ENCODE data around the gene LPCAT2.

Gene LPCAT2

DNA sequence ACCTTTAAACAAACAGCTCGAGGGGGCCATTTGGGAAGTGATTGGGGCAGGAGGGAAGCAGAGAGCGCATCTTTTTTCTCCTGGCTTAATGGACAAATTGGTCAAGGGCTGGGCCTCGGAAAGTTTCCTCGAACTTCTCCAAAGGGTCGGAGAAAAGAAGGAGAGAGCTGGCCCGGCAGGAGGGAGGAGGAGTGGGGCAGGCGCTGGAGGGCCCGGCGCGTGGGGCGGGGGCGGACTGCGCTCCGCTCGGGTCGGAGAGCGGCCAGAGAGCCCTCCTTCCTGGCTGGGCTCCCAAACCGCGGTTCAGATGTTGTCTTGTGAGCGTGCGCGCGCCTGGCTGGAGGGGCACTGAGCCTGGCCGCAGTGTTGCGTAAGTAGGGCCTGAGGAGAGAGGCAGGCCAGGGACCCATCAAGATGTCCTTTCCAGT, 28.6 kb upstream of the LPCAT2 start:
- peak; percentile 64 for DNase-seq

- DNase-seq: no peak
These were observed 27.8 kb upstream of the LPCAT2 start for GRCh38 chr16:55481023-55481422.

GRCh38 chr16:55482056-55482455, 26.8 kb upstream of the LPCAT2 start:
- no peak for DNase-seq

- DNase-seq: no peak
These were observed 21.6 kb upstream of the LPCAT2 start for GRCh38 chr16:55487048-55487803.

- DNase-seq: no peak
These were observed 20.6 kb upstream of the LPCAT2 start for GRCh38 chr16:55488306-55488705.

DNA sequence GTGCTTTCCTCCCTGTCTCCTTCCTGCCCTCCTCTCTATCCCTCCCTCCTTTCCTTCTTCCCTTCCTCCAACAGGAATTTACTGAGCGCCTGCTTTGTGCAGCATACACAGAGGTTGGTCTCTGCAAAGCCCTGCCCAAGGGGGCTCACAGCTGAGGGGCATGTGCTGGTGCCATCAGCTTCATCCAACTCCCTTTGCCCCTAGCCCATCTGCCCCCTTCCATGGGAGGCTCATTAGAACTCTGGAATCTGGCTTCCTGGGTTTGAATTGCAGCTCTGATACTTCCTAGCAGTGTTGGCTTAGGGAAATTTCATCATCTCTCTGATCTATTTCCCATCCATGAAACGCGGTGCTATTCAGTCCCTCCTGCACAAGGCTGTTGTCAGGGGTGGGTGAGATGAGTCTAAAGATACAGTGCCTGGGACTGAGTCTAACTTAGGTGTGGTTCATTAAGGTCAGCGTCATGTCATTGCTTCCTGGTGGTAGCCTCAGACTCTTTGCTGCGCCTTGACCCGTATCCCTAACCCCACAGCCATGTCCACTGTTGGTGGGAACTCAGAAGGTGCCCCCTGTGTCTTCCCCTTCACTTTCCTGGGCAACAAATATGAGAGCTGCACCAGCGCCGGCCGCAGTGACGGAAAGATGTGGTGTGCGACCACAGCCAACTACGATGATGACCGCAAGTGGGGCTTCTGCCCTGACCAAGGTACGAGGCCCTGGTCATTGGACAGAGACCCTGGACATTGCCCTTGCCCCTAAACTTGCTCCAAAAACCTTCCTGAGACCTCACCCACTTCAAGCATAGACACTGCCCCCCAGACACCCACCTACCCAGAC, 19.5 kb upstream of the LPCAT2 start:
- DNase-seq: no peak

DNA sequence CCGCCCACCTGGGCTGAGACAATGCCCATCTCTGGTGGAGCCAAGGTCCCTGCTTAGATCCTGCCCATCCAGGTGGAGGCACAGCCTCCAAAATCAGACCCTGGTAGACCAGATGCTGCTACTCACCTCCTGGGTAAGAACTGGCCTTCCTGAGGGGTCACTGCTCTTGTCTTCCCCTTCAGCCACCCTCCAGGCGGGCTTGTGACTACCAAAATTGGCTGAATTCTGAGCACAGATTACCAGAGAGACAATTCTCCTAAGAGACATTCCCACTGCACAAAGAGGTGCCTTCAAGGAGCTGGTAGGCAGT, 19.0 kb upstream of the LPCAT2 start:
- no peak for DNase-seq

GRCh38 chr16:55490301-55490700, 18.6 kb upstream of the LPCAT2 start:
- DNase-seq: no peak

DNA sequence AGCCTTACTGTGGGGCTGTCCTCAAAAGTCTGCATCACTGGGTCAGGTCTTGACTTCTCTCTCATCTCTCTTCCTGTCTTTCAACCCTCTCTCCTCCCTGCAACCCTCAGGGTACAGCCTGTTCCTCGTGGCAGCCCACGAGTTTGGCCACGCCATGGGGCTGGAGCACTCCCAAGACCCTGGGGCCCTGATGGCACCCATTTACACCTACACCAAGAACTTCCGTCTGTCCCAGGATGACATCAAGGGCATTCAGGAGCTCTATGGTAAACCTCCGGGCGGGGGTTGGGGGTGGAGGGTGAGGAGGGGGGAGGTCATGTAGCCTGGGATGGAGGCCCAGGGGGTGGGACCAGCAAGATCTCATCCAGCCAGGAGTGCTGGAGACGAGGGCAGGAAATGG, 17.2 kb upstream of the LPCAT2 start:
- no peak for DNase-seq

- no peak for DNase-seq
These were observed 16.0 kb upstream of the LPCAT2 start for GRCh38 chr16:55492756-55493380.

DNA sequence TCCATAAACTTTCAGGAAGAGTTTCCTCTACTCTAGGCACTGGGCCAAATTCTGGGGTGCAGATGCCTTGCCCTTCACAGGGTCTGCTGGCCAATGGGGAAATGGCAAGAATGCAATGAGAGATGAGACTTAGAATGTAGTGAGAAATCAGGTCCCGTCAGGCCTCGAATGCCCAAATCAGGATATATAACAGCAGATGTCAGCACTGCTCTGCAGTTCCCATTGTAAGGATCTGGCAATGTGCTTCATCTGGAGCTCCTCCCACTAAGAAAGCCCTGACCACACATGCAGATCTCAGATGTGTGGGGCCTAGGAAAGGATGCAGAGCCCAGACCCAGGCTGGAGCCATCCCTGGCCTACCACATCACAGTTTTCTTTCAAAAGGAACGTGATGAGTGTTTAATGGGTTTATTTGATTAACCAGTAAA, 13.9 kb upstream of the LPCAT2 start:
- peak; percentile 70 for DNase-seq

DNA sequence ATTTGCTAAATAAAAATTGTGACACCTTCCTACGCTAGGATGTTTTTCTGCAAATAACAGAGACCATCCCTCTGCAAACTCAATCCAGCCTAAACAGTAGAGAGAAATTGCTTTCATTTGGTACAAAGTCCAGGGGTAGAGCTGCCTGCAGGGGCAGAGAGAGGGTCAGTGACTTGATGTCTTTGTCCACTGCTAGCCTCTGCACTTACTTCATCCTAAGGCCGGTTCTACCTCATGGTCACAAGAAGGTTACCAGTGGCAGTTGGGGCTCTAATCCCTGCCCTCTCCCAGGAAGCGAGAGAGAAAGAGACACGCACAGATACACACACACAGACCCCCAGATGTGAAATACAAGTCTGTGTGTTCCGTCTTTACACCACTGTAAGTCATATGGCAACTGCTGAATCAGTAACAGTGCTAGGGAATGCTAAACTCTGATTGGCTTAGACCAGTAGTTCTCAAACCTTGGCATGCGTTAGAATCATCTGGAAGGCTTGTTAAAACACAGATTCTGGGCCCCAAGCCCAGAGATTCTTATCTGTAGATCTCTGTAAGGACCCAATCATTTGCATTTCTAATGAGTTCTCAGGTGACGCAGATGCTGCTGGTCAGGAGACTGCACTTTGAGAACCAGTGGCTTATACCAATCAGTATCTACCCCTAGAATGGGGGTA, 13.1 kb upstream of the LPCAT2 start:
- no peak for DNase-seq

DNA sequence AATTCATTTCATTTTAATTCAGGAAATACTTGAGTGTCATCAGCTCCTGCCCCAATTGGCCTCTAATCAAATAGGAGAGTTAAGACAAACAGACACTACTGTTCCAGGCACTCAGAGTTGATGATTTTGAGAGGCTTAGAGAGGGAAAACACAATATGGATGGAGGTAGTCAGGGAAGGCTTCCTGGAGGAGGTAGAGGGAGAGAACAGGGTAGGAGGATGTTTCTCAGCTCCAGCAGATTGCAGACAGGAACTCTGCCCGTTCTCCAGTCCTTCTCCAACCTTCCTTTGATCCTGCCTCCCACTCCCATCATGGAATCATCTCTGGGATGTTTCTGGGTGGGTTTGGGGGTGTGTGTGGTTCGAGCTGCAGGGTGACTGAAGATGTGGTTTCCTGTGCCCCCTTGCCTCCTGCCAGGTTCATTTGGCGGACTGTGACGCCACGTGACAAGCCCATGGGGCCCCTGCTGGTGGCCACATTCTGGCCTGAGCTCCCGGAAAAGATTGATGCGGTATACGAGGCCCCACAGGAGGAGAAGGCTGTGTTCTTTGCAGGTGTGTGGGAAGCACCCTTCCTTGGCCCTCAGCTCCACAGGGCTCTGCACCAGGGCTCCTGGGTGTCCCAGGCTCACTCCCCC, 12.2 kb upstream of the LPCAT2 start:
- no peak for DNase-seq

DNA sequence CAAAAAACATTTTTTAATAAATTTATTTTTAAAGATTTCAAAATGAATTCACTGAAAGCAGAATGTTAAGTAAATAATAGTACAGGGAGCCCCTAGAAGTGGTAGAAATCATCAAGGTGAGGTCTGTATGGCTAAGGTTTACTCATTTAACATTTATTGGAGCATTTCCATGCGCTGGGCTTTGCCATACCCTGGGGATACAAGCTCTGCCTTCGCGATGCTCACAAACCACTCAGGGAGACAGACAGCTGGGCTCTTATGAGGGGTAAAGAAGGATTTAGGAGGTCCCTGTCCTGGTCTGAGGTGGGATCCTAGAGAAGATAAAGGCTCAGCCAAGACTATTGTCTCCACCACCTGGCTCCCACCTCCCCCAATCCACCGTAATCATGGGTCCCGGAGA, 11.3 kb upstream of the LPCAT2 start:
- DNase-seq: no peak

GRCh38 chr16:55498101-55498500, 10.8 kb upstream of the LPCAT2 start:
- no peak for DNase-seq

- no peak for DNase-seq
These were observed 9.6 kb upstream of the LPCAT2 start for GRCh38 chr16:55499281-55499680.

GRCh38 chr16:55499951-55500529, 8.8 kb upstream of the LPCAT2 start:
- DNase-seq: peak; percentile 81

- DNase-seq: peak; percentile 63
These were observed 8.3 kb upstream of the LPCAT2 start for GRCh38 chr16:55500530-55501011.

GRCh38 chr16:55501549-55502322, 7.1 kb upstream of the LPCAT2 start:
- DNase-seq: no peak

DNA sequence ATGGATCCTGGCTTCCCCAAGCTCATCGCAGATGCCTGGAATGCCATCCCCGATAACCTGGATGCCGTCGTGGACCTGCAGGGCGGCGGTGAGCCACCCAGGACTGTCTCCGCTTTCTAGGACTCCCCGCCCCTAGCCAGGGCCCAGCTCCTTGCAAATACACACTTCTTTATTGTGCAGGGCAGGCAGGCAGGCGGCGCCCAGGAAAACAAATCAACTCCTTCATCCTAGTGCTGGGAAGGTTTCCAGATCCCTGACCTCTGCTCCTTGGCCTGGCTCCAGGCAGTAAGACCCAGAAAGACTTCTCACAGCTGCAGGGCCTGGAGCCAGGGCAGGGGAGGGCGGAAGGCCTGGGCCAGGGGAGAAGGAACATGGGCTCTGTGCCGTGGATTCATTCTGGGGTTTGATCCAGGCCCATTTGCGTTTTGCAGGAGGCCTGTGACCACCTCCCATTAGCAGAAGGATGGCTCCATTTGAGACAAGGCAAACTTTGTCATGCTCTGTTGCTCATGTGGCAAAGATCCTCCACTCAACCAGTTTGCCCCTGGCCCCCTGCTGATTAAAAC, 6.0 kb upstream of the LPCAT2 start:
- no peak for DNase-seq

All from MV-4-11 (cell line).